ENCODE measurements around the gene UGP2.

GRCh38 chr2:63817382-63817781 is 24.3 kb upstream of the UGP2 start:
- TF ChIP-seq CTCF (IDR thresholded peaks at IDR 0.05) (no peak), POLR2AphosphoS5 (IDR thresholded peaks at IDR 0.05; ENCODE audit: low read depth, low read length) (no peak)
- TF ChIP-seq, protein P1, sequence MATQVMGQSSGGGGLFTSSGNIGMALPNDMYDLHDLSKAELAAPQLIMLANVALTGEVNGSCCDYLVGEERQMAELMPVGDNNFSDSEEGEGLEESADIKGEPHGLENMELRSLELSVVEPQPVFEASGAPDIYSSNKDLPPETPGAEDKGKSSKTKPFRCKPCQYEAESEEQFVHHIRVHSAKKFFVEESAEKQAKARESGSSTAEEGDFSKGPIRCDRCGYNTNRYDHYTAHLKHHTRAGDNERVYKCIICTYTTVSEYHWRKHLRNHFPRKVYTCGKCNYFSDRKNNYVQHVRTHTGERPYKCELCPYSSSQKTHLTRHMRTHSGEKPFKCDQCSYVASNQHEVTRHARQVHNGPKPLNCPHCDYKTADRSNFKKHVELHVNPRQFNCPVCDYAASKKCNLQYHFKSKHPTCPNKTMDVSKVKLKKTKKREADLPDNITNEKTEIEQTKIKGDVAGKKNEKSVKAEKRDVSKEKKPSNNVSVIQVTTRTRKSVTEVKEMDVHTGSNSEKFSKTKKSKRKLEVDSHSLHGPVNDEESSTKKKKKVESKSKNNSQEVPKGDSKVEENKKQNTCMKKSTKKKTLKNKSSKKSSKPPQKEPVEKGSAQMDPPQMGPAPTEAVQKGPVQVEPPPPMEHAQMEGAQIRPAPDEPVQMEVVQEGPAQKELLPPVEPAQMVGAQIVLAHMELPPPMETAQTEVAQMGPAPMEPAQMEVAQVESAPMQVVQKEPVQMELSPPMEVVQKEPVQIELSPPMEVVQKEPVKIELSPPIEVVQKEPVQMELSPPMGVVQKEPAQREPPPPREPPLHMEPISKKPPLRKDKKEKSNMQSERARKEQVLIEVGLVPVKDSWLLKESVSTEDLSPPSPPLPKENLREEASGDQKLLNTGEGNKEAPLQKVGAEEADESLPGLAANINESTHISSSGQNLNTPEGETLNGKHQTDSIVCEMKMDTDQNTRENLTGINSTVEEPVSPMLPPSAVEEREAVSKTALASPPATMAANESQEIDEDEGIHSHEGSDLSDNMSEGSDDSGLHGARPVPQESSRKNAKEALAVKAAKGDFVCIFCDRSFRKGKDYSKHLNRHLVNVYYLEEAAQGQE (IDR thresholded peaks at IDR 0.05; ENCODE audit: insufficient read depth in 1 of 2, low read depth in 2 of 2, low read length in 1 of 2), result no peak

Measured in Panc1 (cell line).